ENCODE results near the gene B4GALT1.

B4GALT1 gene

DNA sequence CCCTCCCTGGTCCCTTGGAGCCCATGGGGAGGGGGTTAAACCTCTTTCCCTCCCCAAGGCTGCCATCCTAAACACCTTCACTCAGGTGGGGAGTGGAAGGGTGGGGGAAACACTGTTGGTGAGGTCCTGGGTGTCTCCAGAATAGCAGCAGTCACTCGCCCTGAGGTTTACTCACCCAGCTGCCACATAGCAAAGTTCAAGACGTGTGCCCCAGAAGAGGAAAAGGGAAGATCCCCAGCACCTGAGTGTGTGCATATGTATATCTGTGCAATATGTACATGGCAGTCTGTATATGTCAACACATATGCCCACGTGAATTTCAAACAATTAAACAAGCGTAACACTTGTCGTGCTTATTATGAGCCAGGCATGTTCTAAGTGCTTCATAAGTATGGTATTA is 59.4 kb downstream of the B4GALT1 start:
- Histone ChIP-seq H3K27me3 (replicated peaks; ENCODE audit: insufficient read depth, low read length) (no peaks in the 10 kb centered on the region), H4K20me1 (ENCODE audit: insufficient read depth, low read length) (no peaks in the 10 kb centered on the region), H3K4me2 (ENCODE audit: low read depth, low read length) (no peak overlapping the region), H3K36me3 (replicated peaks; ENCODE audit: insufficient read depth, low read length) (no peaks in the 10 kb centered on the region), H2AFZ (ENCODE audit: low read length) (no peak overlapping the region), H3K79me2 (ENCODE audit: low read length) (no peaks in the 10 kb centered on the region), H3K4me1 (ENCODE audit: low read length) (no peaks in the 10 kb centered on the region), H3K4me3 (ENCODE audit: low read length) (no peak overlapping the region), H3K9me2 (replicated peaks; ENCODE audit: insufficient read depth, low read length) (no peaks in the 10 kb centered on the region), H3K27ac (ENCODE audit: low read length) (no peak overlapping the region), H3K9ac (ENCODE audit: low read length) (no peak overlapping the region), H3K9me3 (replicated peaks; ENCODE audit: insufficient read depth, low read length) (no peaks in the 10 kb centered on the region), H3F3A (ENCODE audit: insufficient read depth, low read length) (no peaks in the 10 kb centered on the region)
- DNase-seq = no peak
- TF ChIP-seq EZH2phosphoT487 (IDR thresholded peaks at IDR 0.05; ENCODE audit: low read length) (no peak), EZH2 (optimal IDR thresholded peaks at IDR 0.05; ENCODE audit: low read depth, low read length) (no peak)
- TF ChIP-seq, protein P1, sequence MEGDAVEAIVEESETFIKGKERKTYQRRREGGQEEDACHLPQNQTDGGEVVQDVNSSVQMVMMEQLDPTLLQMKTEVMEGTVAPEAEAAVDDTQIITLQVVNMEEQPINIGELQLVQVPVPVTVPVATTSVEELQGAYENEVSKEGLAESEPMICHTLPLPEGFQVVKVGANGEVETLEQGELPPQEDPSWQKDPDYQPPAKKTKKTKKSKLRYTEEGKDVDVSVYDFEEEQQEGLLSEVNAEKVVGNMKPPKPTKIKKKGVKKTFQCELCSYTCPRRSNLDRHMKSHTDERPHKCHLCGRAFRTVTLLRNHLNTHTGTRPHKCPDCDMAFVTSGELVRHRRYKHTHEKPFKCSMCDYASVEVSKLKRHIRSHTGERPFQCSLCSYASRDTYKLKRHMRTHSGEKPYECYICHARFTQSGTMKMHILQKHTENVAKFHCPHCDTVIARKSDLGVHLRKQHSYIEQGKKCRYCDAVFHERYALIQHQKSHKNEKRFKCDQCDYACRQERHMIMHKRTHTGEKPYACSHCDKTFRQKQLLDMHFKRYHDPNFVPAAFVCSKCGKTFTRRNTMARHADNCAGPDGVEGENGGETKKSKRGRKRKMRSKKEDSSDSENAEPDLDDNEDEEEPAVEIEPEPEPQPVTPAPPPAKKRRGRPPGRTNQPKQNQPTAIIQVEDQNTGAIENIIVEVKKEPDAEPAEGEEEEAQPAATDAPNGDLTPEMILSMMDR (IDR thresholded peaks at IDR 0.05; ENCODE audit: low read length) = no peak

DNA sequence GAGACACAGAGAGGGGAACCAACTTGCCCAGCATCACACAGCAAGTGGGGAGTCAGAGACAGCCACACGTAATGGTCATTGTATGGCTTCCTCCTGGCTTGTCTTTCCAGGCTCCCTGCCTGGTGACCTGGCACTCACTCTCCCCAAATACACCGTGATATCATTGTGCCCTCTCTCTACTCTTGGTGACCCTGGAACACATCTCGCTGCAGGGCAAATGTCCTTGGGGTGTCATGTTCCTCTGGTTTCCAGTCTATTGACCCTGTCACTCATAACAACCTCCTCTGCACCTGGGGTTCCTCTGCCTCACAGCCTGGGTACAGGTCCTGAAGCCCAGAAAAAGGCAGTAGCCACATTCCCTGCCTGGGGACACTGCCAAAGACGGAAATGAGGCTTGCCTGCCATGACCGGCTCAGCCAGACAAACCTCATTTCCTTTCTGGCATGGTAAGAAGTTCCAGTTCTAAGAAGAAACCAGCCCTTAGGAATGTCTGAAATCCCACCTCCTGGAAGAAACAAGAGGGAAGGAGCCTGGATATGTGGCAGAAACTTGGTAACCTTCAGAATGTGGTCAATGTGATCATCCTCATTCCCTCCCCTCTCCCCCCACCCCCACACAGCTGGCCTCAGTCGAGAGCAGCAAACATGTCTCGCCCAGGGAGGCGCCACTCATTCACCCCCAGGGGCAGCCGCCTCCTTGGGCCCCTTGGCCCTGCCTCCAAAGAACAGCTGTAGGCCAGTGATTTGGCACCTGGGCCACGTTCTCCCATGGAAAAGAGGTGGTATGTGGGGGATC is 60.1 kb downstream of the B4GALT1 start:
- Histone ChIP-seq H3K27ac (ENCODE audit: low read length) (no peak overlapping the region), H3K9ac (ENCODE audit: low read length) (no peak overlapping the region), H3K9me2 (replicated peaks; ENCODE audit: insufficient read depth, low read length) (no peaks in the 10 kb centered on the region), H3K4me1 (ENCODE audit: low read length) (no peaks in the 10 kb centered on the region), H3K4me3 (ENCODE audit: low read length) (no peak overlapping the region), H3K79me2 (ENCODE audit: low read length) (no peaks in the 10 kb centered on the region), H3F3A (ENCODE audit: insufficient read depth, low read length) (no peaks in the 10 kb centered on the region), H4K20me1 (ENCODE audit: insufficient read depth, low read length) (no peaks in the 10 kb centered on the region), H3K9me3 (replicated peaks; ENCODE audit: insufficient read depth, low read length) (no peaks in the 10 kb centered on the region), H3K36me3 (replicated peaks; ENCODE audit: insufficient read depth, low read length) (no peaks in the 10 kb centered on the region), H2AFZ (ENCODE audit: low read length) (no peak overlapping the region), H3K4me2 (ENCODE audit: low read depth, low read length) (no peak overlapping the region), H3K27me3 (replicated peaks; ENCODE audit: insufficient read depth, low read length) (no peaks in the 10 kb centered on the region)
- TF ChIP-seq, protein P1 (IDR thresholded peaks at IDR 0.05; ENCODE audit: low read length) = no peak
- no peak for TF ChIP-seq EZH2phosphoT487 (IDR thresholded peaks at IDR 0.05; ENCODE audit: low read length)
- TF ChIP-seq EZH2 (optimal IDR thresholded peaks at IDR 0.05; ENCODE audit: low read depth, low read length) = no peak
- DNase-seq = no peak

DNA sequence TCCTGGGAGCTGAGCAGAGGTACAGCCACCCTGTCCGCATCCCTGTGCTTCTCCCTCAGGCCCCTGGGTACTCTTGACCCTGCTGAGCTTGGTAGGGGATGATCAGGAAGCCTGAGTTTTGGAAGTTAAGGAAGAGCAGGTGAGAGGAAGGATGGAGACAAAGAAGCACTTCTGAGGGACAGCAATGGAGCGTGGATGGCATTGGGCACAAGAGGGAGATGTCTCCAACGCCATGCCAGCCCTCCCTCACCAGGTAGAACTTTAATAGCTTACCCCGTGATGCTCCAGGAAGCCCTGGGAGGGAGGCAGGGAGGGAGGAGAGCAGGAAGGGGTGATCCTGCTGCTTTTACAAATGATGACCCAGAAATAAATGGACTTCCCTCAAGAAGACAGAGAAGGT is 60.8 kb downstream of the B4GALT1 start:
- Histone ChIP-seq H3K4me3 (ENCODE audit: low read length) (no peak overlapping the region), H4K20me1 (ENCODE audit: insufficient read depth, low read length) (no peaks in the 10 kb centered on the region), H3K27me3 (replicated peaks; ENCODE audit: insufficient read depth, low read length) (no peaks in the 10 kb centered on the region), H2AFZ (ENCODE audit: low read length) (no peak overlapping the region), H3F3A (ENCODE audit: insufficient read depth, low read length) (no peaks in the 10 kb centered on the region), H3K9ac (ENCODE audit: low read length) (no peak overlapping the region), H3K79me2 (ENCODE audit: low read length) (no peaks in the 10 kb centered on the region), H3K4me1 (ENCODE audit: low read length) (no peaks in the 10 kb centered on the region), H3K36me3 (replicated peaks; ENCODE audit: insufficient read depth, low read length) (no peaks in the 10 kb centered on the region), H3K27ac (ENCODE audit: low read length) (no peak overlapping the region), H3K4me2 (ENCODE audit: low read depth, low read length) (no peak overlapping the region), H3K9me3 (replicated peaks; ENCODE audit: insufficient read depth, low read length) (no peaks in the 10 kb centered on the region), H3K9me2 (replicated peaks; ENCODE audit: insufficient read depth, low read length) (no peaks in the 10 kb centered on the region)
- no peak for DNase-seq
- no peak for TF ChIP-seq EZH2 (optimal IDR thresholded peaks at IDR 0.05; ENCODE audit: low read depth, low read length)
- no peak for TF ChIP-seq EZH2phosphoT487 (IDR thresholded peaks at IDR 0.05; ENCODE audit: low read length)
- TF ChIP-seq, protein P1 (IDR thresholded peaks at IDR 0.05; ENCODE audit: low read length) = no peak
